HG02798 (cell line): ENCODE results near the gene MNAT1.
"Not testable (repeated sequence)": the region's sequence is repeated elsewhere in the genome, so short reads cannot be mapped to it uniquely, and the experiment has no call there.

Experiments
- ATAC-seq: cut with Tn5 transposase; IDR thresholded peaks from one replicate; pipeline ENCODE4 v1.9.1; 2021; ENCODE audit warnings: mild to moderate bottlenecking; ENCODE audit not compliant: unreplicated experiment, poor library complexity

MNAT1 gene

DNA sequence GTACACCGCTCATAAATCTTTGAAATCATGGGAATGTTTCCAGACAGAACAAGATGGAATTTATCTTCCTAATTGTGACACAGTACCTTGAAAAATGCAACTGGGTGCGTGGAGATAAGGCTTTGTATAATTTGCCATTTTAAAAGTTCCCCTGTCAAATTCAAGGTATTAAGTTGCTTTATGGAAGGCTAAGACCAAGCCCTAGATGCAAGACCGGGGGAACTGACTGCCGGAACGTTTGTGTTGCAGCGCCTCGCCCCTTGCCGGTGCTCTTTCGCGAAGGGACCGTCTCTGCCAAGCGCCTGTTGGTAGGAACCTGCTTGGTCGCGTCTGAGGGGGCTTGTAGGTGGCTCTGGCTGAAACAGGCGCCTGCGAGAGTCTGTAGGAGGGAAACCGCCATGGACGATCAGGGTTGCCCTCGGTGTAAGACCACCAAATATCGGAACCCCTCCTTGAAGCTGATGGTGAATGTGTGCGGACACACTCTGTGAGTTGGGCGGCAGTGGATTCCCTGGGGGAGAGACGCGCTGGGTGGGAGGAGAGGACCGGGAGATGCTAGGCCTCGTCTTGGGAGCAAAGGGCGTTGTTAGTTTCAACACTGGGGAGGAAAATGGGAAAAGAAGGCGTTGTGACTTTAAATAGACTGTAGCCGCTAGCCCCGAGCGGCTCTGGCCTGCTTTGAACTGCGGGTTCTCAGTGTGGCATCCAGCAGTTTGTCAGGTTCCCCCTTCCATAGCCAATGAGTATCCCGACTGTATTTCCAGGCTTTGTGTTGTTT is at the start of gene MNAT1:
Gene MNAT1, plus strand, starts transcription at position 297 of the 778 bp plus-strand sequence. Its CDS starts 102 bp downstream, at position 399.
- peak; percentile 96 for ATAC-seq

DNA sequence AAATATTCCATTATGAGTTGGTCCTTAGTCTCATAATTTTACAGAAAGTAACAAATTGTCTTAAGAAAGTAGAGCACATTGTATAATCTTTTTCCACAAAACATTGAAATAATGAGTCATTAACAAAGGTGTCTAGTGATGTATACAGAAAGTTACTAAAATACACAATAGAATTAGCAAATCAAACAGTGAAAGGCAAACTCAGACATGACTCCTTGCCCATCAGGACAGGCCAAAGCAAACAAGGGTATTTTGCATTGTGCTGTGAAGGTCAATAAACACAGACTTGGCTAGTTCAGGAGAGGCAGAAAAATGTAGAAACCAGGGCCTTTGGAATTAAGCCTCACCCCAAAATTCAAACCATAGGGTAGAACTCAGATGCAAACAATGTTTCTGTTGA is 47.7 kb upstream of the MNAT1 start:
- ATAC-seq, result no peak

DNA sequence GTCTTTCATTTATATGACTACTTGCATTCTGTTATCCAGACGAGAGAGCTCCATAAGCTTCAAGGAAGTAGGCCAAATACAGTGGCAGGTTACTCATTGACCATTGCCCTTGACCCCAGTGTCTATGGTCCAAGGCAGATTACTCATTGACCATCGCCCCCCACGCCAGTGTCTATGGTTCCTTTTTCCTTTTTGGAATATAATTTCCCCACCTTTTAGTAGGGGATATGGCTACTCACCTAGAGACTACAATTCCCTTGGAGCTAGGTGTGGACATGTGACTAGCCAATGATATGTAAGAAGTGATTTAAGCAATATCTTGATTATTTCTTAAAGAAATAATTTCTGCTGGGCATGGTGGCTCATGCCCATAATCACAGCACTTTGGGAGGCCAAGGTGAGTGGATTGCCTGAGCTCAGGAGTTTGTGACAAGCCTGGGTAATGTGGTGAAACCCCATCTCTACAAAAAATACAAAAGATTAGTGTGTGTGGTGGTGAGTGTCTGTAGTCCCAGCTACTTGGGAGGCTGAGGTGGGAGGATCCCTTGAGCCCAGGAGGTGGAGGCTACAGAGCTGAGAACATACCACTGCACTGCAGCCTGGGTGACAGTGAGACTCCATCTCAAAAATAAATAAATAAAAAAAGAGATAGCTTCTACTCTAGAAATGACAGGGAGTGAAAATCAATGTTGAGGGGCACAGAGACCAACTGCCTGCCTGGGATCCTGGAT is 43.0 kb upstream of the MNAT1 start:
- ATAC-seq, result no peak

DNA sequence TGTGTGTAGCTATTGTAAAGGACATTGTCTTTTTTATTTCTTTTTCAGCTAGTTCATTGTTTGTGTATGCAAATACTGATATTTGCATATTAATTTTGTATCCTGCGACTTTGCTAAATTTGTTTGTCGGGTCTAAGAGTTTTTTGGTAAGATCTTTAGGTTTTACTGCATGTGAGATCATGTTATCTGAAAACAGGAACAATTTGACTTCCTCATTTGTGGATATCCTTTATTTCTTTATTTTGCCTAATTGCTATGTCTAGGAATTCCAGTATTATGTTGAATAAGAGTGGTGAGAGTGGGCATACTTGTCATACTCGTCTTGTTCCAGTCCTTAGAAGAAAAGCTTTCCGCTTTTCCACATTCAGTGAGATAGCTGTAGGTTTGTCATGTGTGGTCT is 39.2 kb upstream of the MNAT1 start:
- ATAC-seq, result no peak

- no peak for ATAC-seq
Measured at GRCh38 chr14:60700598-60700997, 34.0 kb upstream of the MNAT1 start.

- ATAC-seq, result no peak
Measured at GRCh38 chr14:60705100-60705499, 29.5 kb upstream of the MNAT1 start.

DNA sequence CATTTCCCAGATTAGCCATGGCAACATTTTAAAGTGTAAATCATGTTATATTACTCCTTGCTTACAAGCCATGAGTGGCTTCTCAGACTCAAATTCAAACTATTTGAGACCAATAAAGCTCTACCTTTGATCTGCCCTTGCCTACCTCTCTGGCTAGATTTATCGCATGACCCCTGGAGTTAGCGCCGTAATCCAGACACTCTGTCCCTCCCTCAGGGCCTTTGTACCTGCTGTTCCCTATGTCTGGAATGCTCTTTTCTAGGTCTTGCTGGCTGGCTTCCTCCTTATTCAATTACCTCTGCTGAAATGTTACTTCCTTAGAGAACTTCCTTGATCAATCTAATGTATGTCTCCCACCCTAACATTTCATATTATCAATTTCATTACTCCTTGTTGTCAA is 26.7 kb upstream of the MNAT1 start:
- no peak for ATAC-seq

GRCh38 chr14:60710494-60710893 is 24.1 kb upstream of the MNAT1 start:
- ATAC-seq, result no peak

- ATAC-seq, result no peak
Measured at GRCh38 chr14:60713513-60713912, 21.0 kb upstream of the MNAT1 start.

- ATAC-seq, result no peak
Measured at GRCh38 chr14:60720391-60720790, 14.2 kb upstream of the MNAT1 start.

- ATAC-seq, result no peak
Measured at GRCh38 chr14:60720962-60721325, 13.6 kb upstream of the MNAT1 start.

- no peak for ATAC-seq
Measured at GRCh38 chr14:60721326-60722106, 13.0 kb upstream of the MNAT1 start.

GRCh38 chr14:60722107-60722356 is 12.5 kb upstream of the MNAT1 start:
- ATAC-seq, result no peak

DNA sequence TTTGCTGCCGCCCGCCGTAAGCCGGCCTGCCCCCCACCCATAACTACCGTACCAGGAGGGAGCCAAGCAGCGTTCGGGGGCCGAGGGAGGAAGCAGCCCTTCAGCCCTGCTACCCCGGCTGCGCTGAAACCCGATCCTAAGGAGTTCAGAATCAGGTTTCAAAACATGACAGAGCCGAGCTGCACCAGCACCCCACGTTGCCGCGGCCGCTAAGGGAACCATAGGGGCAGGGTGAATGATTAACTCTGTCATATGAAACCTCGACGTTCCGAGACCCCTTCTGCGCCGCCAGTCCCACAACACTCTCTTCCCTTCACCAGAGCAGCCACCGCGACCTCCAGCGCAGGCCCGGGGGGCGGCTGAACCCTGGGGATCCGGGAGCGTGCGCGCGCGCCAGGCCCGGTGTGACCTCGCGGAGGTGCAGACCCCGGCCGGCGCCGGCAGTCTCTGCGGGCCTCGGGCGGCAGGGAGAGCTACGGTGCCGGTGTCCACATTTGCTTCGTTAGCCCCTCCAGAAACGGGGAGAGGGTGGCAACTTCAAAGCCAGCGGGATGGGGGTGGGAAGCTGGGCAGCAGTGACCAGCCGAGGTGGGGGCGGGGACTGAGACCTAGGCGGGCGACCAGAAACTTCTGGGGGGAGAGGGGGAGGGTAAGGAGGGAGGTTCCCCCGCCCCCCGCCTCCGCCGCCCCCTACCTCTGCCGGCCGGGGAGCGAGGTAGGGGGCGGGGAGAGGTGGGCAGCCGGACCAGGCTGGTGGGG is 12.0 kb upstream of the MNAT1 start:
- ATAC-seq, result peak; percentile 34

- ATAC-seq, result peak; percentile 52
Measured at GRCh38 chr14:60723116-60723906, 11.2 kb upstream of the MNAT1 start.

GRCh38 chr14:60723907-60724618 is 10.5 kb upstream of the MNAT1 start, which contains the start of gene SIX4:
SIX4 (minus strand) TSS chr14:60724351; CDS start chr14:60724074, 277 bp downstream.
- peak; percentile 66 for ATAC-seq

- not testable (repeated sequence) for ATAC-seq
Measured at GRCh38 chr14:60731291-60731690, 3.3 kb upstream of the MNAT1 start.

DNA sequence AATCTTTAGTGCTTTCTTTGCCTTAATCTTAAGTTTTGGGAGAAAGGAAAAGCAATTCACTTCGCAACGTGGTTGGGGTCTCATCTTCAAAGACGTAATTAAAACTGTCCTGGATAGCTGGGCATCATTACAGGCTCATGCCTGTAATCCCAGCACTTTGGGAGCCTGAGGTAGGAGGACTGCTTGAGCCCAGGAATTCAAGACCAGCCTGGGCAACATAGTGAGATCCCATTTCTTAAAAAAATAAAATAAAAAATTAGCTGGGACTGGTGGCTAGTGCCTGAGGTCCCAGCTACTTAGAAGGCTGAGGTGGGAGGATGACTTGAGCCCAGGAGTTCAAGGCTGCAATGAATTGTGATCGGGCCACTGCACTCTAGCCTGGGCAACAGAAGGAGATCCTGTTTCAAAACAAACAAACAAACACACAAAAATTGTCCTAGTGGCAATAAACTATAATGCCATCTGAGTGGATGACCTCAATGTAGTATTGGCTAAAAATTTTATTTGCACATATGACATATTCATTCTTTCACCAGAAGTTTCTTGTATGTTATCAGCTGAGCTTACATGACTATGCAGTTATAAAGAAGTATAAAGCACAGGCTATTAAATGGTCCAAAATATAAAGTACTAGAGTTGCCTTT is 1.6 kb upstream of the MNAT1 start:
- ATAC-seq, result no peak

DNA sequence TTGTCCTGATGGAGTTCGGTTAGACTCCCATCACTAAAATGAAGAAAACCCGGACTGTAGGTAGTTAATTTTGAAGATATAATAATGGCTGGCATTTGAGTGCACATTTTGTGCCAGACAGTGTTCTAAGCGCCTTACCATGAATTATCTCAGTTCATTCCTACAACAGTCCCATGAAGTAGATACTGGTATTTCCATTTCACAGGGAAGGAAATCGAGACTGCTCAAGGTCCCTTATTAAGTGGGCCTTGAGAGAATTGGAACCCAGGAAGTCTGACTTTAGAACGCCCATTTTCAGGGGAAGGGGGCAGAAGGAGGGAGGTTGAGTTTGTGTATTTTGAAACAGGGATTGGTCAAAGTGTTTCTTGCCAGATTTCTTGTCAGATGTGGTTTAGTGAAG is 855 bp downstream of the MNAT1 start:
- no peak for ATAC-seq
